HepG2 (cell line): ENCODE results near the gene TSC22D4. TPM values are rescaled to one million over a fixed set of nuclear protein-coding genes. Genes with fewer than 3 reads are reported as not detected.
A peak's percentile ranks its signal among the peaks of the same experiment; 100 is the strongest.

ENCODE experiments used
- ARID5B ChIP-seq: IDR thresholded peaks from 2 replicates; pipeline ENCODE4 v1.4.0; 2020; ENCODE audit warnings: mild to moderate bottlenecking, missing genetic modification reagents
- DNMT3B ChIP-seq: conservative IDR thresholded peaks from 2 replicates; pipeline ENCODE4 v1.6.1; 2016; ENCODE audit warnings: missing biosample characterization, control low read depth
- ETV6 ChIP-seq: sonication (generic); formaldehyde crosslinking; conservative IDR thresholded peaks from 2 replicates; pipeline ENCODE4 v1.4.0; 2020; ENCODE audit warnings: missing genetic modification reagents
- HOXA7 ChIP-seq: sonication (generic); formaldehyde crosslinking; IDR thresholded peaks from 2 replicates; pipeline ENCODE4 v1.8.1; 2022; ENCODE audit warnings: mild to moderate bottlenecking, missing genetic modification reagents, moderate library complexity
- MED8 ChIP-seq: sonication (generic); formaldehyde crosslinking; IDR thresholded peaks from 2 replicates; pipeline ENCODE4 v1.8.1; 2023; ENCODE audit warnings: mild to moderate bottlenecking, missing genetic modification reagents; ENCODE audit not compliant: insufficient replicate concordance
- NFE2L1 ChIP-seq: sonication (generic); formaldehyde crosslinking; IDR thresholded peaks from 2 replicates; pipeline ENCODE4 v1.4.0; 2020; ENCODE audit warnings: missing genetic modification reagents, mild to moderate bottlenecking, borderline replicate concordance
- POLR2G ChIP-seq: fragments of 200-400 bp; formaldehyde crosslinking; IDR thresholded peaks from 2 replicates; pipeline ENCODE4 v1.6.1; 2018; ENCODE audit warnings: mild to moderate bottlenecking, low read depth, low read length, moderate library complexity
- RAD21 ChIP-seq: fragments of 450-650 bp; formaldehyde crosslinking; IDR thresholded peaks from 2 replicates; pipeline ENCODE4 v1.5.0; 2020; ENCODE audit warnings: mild to moderate bottlenecking
- SATB2 ChIP-seq: sonication (generic); formaldehyde crosslinking; IDR thresholded peaks from 2 replicates; pipeline ENCODE4 v1.5.0; 2020; ENCODE audit warnings: missing genetic modification reagents
- SETDB1 ChIP-seq: sonication (generic); formaldehyde crosslinking; IDR thresholded peaks from 2 replicates; pipeline ENCODE4 v1.5.1; 2020; ENCODE audit warnings: missing genetic modification reagents, mild to moderate bottlenecking, borderline replicate concordance
- SKI ChIP-seq: fragments of 450-650 bp; IDR thresholded peaks from one replicate; pipeline ENCODE4 v1.6.1; 2018; ENCODE audit warnings: mild to moderate bottlenecking; ENCODE audit not compliant: partially characterized antibody
- THAP8 ChIP-seq: sonication (generic); formaldehyde crosslinking; IDR thresholded peaks from 2 replicates; pipeline ENCODE4 v1.5.1; 2020; ENCODE audit warnings: missing genetic modification reagents, mild to moderate bottlenecking, borderline replicate concordance
- ZBTB25 ChIP-seq: IDR thresholded peaks from 2 replicates; pipeline ENCODE4 v1.6.1; 2018; ENCODE audit warnings: missing genetic modification reagents
- ZNF33B ChIP-seq: sonication (generic); formaldehyde crosslinking; IDR thresholded peaks from 2 replicates; pipeline ENCODE4 v1.5.1; 2020; ENCODE audit warnings: mild to moderate bottlenecking, missing genetic modification reagents
- ZNF350 ChIP-seq: sonication (generic); formaldehyde crosslinking; IDR thresholded peaks from 2 replicates; pipeline ENCODE4 v1.4.0; 2020; ENCODE audit warnings: mild to moderate bottlenecking, low read depth, missing genetic modification reagents, borderline replicate concordance
- ZNF446 ChIP-seq: sonication (generic); formaldehyde crosslinking; IDR thresholded peaks from 2 replicates; pipeline ENCODE4 v1.5.0; 2020; ENCODE audit warnings: mild to moderate bottlenecking, missing genetic modification reagents
- ZNF513 ChIP-seq: sonication (generic); formaldehyde crosslinking; conservative IDR thresholded peaks from 2 replicates; pipeline ENCODE4 v1.5.0; 2020; ENCODE audit warnings: missing genetic modification reagents
- ZNF550 ChIP-seq: sonication (generic); formaldehyde crosslinking; IDR thresholded peaks from 2 replicates; pipeline ENCODE4 v1.4.0; 2020; ENCODE audit warnings: mild to moderate bottlenecking, missing genetic modification reagents, borderline replicate concordance
- ZNF556 ChIP-seq: sonication (generic); formaldehyde crosslinking; IDR thresholded peaks from 2 replicates; pipeline ENCODE4 v1.4.0; 2020; ENCODE audit warnings: mild to moderate bottlenecking, missing genetic modification reagents, borderline replicate concordance
- ZNF773 ChIP-seq: sonication (generic); formaldehyde crosslinking; IDR thresholded peaks from 2 replicates; pipeline ENCODE4 v1.4.0; 2020; ENCODE audit warnings: missing genetic modification reagents, borderline replicate concordance
- ZNF883 ChIP-seq: sonication (generic); formaldehyde crosslinking; IDR thresholded peaks from 2 replicates; pipeline ENCODE4 v1.5.1; 2020; ENCODE audit warnings: mild to moderate bottlenecking, missing genetic modification reagents; ENCODE audit errors: not compliant biosample characterization
- ZSCAN12 ChIP-seq: sonication (generic); formaldehyde crosslinking; IDR thresholded peaks from 2 replicates; pipeline ENCODE4 v1.9.0; 2021; ENCODE audit warnings: mild to moderate bottlenecking, missing genetic modification reagents
- ZSCAN21 ChIP-seq: sonication (generic); formaldehyde crosslinking; IDR thresholded peaks from 2 replicates; pipeline ENCODE4 v1.8.0; 2022; ENCODE audit warnings: mild to moderate bottlenecking, missing genetic modification reagents, moderate library complexity, borderline replicate concordance
- polyA plus RNA-seq, 8 experiments: library from polyadenylated mRNA; depleted of rRNA in 3 of 8; stranded (reverse) in 7 of 8; unstranded in 1 of 8; fragments of >200 nt; fragmentation: Illumina TruSeq in 4 of 8; extraction: Trizol in 4 of 8; gene quantifications; 2 replicates each; pipeline versions ENCODE4 v1.2.1 to v1.2.3, GENCODE V29; 2011 to 2016; ENCODE audit warnings: low read depth in 4 of 8, missing spikeins in 1 of 8, mixed read lengths in 1 of 8; ENCODE audit not compliant: insufficient read depth in 1 of 8
- total RNA-seq, 5 experiments: library from RNA; depleted of rRNA; stranded (reverse); fragments of >200 nt; fragmentation: Illumina TruSeq; extraction: Trizol; gene quantifications; 2 replicates each; pipeline ENCODE4 v1.2.3, GENCODE V29; 2016; ENCODE audit warnings: low read depth in 1 of 5

TSC22D4 gene
- total and polyA plus RNA-seq, 2 of the 13 experiments (the other 11 are each of a cell fraction or from before 2014, with no cell fraction given): 7.7 to 8.7 TPM

- TF ChIP-seq ZBTB25 (CRISPR knock-in tag): 0 out of 2 replicates have a peak, but pooled peaks have one; percentile 19
- no peak for TF ChIP-seq SKI
- peak; percentile 47; the same call in 1 of the 2 replicates for TF ChIP-seq ZNF556 (CRISPR knock-in tag)
- no peak for TF ChIP-seq ZNF446 (CRISPR knock-in tag)
- no peak for TF ChIP-seq ZNF550 (CRISPR knock-in tag)
- 0 out of 2 replicates have a peak, but pooled peaks have one; percentile 35 for TF ChIP-seq ZNF33B (CRISPR knock-in tag)
- peak; percentile 67 for TF ChIP-seq MED8
- peak; percentile 58 for TF ChIP-seq ZNF883 (CRISPR knock-in tag)
- peak; percentile 16; the same call in 1 of the 2 replicates for TF ChIP-seq ZSCAN21
- TF ChIP-seq ZNF513 (CRISPR knock-in tag): no peak
- no peak for TF ChIP-seq ZSCAN12 (CRISPR knock-in tag)
- 0 out of 2 replicates have a peak, but pooled peaks have one; percentile 61 for TF ChIP-seq ZNF773 (CRISPR knock-in tag)
- peak; percentile 48; the same call in 1 of the 2 replicates for TF ChIP-seq ARID5B (CRISPR knock-in tag)
- no peak for TF ChIP-seq HOXA7 (CRISPR knock-in tag)
- TF ChIP-seq SATB2: no peak
- TF ChIP-seq ETV6: no peak
- TF ChIP-seq POLR2G: peak; percentile 55
- no peak for TF ChIP-seq SETDB1
- TF ChIP-seq THAP8 (CRISPR knock-in tag): no peak
- peak; percentile 75 for TF ChIP-seq ZNF350 (CRISPR knock-in tag)
- no peak for TF ChIP-seq NFE2L1 (CRISPR knock-in tag)
- TF ChIP-seq DNMT3B (CRISPR knock-in tag): no peak
- no peak; the same call in 1 of the 2 replicates for TF ChIP-seq RAD21 (CRISPR knock-in tag)
Measured at GRCh38 chr7:100478958-100479660, at the start of gene TSC22D4 (continued).
